Stimulated activated effector memory CD8-positive, alpha-beta T cell treated with anti-CD3 and anti-CD28 coated beads, Interleukin-12 subunit alpha, Interleukin-12 subunit beta, amount 100 ng/mL, for 72 hours (primary cell): ENCODE results near the gene KIF14.
"Not testable (repeated sequence)": the region's sequence is repeated elsewhere in the genome, so short reads cannot be mapped to it uniquely, and the experiment has no call there.

ENCODE experiments used
- ATAC-seq: fragments of 150-1000 bp; cut with Tn5 transposase; 2 replicates; pipeline ENCODE4 v1.10.0; 2021
- DNase-seq, 2 donors: peaks; one replicate each; pipeline ENCODE4 v3.0.0; 2021 to 2022; ENCODE audit warnings: low spot score in 2 of 2
- H3K27ac Mint-ChIP-seq: one replicate; pipeline ENCODE4 v1.8.0; 2022; ENCODE audit warnings: mild to moderate bottlenecking, mixed read lengths
- H3K36me3 Mint-ChIP-seq: one replicate; pipeline ENCODE4 v1.8.0; 2022; ENCODE audit warnings: mild to moderate bottlenecking, mixed read lengths
- H3K4me1 Mint-ChIP-seq: one replicate; pipeline ENCODE4 v1.8.0; 2022; ENCODE audit warnings: mixed read lengths
- H3K4me3 Mint-ChIP-seq: one replicate; pipeline ENCODE4 v1.8.0; 2022; ENCODE audit warnings: mild to moderate bottlenecking, mixed read lengths
- H3K9me3 Mint-ChIP-seq: one replicate; pipeline ENCODE4 v1.8.0; 2022; ENCODE audit warnings: mixed read lengths

KIF14 gene

DNA sequence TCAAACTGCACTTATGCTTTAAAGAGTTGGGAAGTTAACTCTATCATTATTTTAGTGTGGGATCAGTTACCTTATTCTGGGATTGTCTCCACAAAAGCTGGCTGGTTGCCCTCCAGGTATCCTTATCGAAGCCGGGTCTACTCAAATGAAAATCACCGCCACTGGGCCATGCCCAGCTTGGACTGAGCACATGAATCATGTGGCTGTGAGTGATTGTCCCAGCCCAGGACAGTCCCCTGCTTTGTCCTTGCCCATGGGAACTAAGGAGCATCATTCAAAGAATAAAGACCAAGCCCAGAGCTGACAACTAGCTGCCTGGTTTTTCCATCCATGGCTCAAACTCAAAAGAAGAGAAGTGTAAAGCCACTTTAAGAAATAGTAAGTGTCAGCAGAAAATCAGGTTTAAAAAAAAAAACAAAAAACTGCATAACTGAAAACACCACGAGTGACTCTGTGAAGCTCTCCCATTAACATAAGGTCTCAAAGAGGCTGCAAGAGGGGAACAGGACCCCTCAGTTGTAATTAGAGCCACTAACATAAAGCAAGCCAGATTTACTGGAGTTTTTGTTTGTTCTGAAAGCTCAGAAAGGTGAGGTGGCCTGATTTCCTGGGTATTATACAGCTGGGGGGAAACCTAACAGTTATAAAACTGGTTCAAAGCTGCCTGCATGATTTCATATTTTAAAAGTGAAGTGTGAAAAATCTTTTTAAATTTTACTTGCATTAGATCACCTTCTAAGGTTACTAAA lies 91.5 kb downstream of the KIF14 start:
- Mint-ChIP-seq H3K4me3 (no peak overlapping the region), H3K4me1 (peaks cover 13% of the 10 kb centered on the region)
- ATAC-seq, result no peak

DNA sequence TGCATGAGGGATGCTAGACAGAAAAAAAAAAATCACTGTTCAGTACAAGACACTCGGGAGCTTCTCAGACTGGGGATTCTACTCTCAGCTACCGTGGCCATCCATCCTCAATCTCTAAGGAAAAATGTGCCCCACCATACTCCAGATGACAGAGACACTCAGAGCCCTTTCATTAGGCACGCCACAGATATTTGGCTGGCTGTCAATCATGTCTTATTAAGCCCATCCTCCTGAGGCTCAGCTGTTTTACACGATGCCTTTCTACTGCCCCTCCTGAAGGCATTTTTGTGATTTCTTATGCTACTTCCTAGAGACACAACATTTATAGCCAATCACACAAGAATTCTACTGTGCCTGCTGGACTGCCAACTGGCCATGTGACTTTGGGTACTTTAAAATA lies 92.9 kb downstream of the KIF14 start:
- Mint-ChIP-seq H3K36me3 (no peaks in the 10 kb centered on the region), H3K4me3 (no peak overlapping the region), H3K27ac (no peak overlapping the region), H3K9me3 (no peaks in the 10 kb centered on the region), H3K4me1 (peaks cover 13% of the 10 kb centered on the region)
- ATAC-seq (no peak), DNase-seq (no peak)

More for the DNA sequence above, 91.5 kb downstream of the KIF14 start:
- Mint-ChIP-seq H3K27ac (no peak overlapping the region), H3K36me3 (no peaks in the 10 kb centered on the region), H3K9me3 (no peaks in the 10 kb centered on the region)
- DNase-seq, result no peak

DNA sequence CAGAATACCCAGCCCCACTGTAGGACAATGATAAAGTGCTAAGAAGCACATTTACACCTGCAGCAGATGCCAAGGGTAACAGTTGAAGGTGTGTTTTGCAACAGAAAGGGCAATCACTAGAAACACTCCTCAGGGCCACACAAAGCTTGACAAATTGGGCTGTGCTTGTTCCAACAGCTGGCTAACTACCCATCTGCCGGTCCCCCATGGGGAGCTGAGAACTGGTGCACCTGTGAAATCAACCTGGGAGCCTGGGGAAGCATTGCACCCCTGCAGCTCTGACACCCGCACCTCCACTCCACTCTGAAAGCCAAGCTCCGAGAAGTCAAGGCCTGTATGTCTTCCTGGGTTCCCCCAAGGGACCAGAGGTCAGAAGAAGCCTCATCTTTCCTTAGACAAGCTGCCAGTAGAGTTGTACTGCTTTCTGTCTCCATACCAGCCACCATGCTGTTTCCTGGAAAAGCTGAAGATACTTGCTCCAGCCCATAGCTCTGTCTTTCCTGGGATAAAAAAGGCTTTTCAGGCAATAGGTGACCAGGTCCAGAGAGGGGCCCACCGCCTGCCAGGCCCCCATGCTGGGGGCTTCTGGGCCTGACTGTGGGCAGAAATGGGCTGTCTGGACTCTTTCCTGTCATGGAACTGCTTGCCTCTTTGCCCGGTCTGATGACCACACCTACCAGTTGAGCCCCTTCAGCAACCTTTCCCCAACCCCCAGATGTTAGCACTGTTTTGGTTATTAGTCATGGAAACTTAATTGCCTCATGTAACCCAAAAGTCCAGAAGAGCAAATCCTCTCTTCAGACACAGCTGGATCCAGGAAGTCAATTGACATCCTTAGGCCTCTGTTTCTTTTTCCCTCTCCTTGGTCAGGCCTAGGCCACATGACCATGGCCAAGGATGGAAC lies 93.6 kb downstream of the KIF14 start:
- H3K36me3 Mint-ChIP-seq, result no peaks in the 10 kb centered on the region
- H3K9me3 Mint-ChIP-seq, result no peaks in the 10 kb centered on the region
- no peak overlapping the region for H3K4me3 Mint-ChIP-seq
- peaks cover 13% of the 10 kb centered on the region for H3K4me1 Mint-ChIP-seq
- ATAC-seq (no peak), DNase-seq (no peak)
- H3K27ac Mint-ChIP-seq, result no peak overlapping the region

DNA sequence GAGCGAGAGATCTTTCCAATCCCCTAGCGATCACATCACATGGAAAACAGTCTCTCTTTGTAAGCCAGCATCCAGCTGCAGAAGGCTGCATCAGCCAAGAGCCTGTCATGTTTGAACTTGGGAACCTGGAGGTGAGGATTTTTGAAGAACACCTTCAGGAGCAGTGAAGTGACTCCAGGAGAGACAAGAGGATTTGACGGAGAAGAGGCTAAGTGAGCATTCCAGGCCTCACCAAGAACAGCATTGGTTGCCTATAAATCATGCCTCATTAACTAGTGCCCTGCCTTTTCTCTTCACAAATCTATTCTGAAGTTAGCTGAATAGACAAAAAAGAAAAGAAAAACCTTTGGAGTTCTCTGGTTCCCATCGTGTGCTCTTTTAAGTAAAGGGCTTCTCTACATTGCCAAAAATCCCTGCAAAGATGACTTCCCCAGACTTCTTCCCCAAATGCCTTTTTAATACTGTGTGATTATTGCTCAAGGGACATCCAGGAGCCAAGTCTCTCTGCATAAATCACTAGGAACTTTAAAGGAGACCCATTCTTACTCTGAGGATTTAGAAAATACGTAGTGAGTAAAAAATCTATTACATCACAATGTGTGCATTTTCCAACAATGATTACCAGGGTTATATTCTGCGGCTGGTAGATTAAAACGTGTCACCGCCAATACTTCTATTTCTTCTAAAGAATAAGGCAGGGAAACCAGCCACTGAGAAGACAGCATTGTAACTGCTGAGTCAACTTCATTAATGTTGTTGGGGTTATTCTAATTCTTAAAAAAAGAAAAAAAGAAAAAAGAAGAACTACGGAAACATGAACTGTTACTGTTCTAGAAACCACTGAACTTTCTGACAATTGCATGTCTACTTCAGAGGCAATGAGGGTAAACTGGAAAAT lies 95.2 kb downstream of the KIF14 start:
- ATAC-seq (no peak), DNase-seq (no peak)
- H3K4me3 Mint-ChIP-seq, result no peak overlapping the region
- no peaks in the 10 kb centered on the region for H3K36me3 Mint-ChIP-seq
- peaks cover 2% of the 10 kb centered on the region for H3K4me1 Mint-ChIP-seq
- no peaks in the 10 kb centered on the region for H3K9me3 Mint-ChIP-seq
- H3K27ac Mint-ChIP-seq, result no peak overlapping the region

DNA sequence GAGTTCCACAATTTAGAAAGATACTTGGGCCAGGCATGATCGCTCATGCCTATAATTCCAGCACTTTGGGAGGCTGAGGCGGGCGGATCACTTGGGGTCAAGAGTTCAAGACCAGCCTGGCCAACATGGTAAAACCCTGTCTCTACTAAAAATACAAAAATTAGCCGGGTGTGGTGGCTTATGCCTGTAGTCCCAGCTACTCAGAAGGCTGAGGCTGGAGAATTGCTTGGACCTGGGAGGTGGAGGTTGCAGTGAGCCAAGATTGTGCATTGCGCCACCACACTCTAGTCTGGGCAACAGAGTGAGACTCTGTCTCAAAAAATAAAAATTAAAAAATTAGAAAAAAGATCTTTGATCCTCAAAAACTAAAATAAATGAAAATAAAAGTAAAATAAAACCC lies 96.0 kb downstream of the KIF14 start:
- not testable (repeated sequence) for DNase-seq, H3K27ac Mint-ChIP-seq, H3K4me1 Mint-ChIP-seq, H3K36me3 Mint-ChIP-seq, ATAC-seq, H3K9me3 Mint-ChIP-seq, H3K4me3 Mint-ChIP-seq

DNA sequence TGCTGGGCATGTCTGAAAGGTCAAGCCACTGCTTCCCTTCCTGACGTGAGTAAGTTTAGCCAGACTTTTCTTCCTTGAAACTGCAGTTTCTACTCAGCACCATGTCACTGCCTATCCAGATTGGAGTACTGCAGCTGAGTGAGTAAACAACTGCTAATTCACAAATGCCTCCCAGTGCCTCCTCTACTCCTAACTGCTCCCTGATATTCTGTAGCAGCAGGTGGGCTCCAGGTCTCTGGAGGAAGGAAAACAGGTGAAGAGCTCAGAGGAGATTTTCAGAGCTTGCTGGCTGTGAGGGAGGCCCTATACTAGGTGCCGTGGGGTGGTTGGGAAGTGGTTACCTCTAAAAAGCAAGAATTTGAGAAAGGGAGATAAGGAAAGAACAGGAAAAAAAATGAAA lies 96.5 kb downstream of the KIF14 start:
- DNase-seq, result no peak
- no peaks in the 10 kb centered on the region for H3K4me1 Mint-ChIP-seq
- no peak overlapping the region for H3K27ac Mint-ChIP-seq
- no peaks in the 10 kb centered on the region for H3K36me3 Mint-ChIP-seq
- H3K9me3 Mint-ChIP-seq, result no peaks in the 10 kb centered on the region
- H3K4me3 Mint-ChIP-seq, result no peak overlapping the region
- ATAC-seq, result no peak

DNA sequence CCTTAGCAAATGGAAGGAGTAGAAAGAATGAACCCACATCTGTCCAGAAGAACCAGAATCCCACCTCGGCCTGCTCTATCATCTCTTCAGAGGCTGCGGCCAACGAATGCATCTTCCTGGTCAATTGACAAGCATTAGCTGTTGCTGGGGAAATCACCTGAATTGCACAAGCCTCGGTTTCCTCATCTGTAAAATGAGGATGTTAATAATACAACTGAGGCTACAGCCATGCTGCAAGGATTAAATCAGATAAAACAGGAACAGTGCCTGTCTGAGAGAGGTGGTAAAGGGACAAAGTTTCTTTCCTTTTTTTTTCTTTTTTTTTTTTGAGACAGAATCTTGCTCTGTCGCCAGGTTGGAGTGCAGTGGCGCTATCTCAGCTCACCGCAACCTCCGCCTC lies 99.8 kb downstream of the KIF14 start:
- no peak for ATAC-seq
- H3K36me3 Mint-ChIP-seq, result no peaks in the 10 kb centered on the region
- no peaks in the 10 kb centered on the region for H3K9me3 Mint-ChIP-seq
- H3K4me3 Mint-ChIP-seq, result no peak overlapping the region
- DNase-seq, result no peak
- H3K4me1 Mint-ChIP-seq, result no peaks in the 10 kb centered on the region
- H3K27ac Mint-ChIP-seq, result no peak overlapping the region

DNA sequence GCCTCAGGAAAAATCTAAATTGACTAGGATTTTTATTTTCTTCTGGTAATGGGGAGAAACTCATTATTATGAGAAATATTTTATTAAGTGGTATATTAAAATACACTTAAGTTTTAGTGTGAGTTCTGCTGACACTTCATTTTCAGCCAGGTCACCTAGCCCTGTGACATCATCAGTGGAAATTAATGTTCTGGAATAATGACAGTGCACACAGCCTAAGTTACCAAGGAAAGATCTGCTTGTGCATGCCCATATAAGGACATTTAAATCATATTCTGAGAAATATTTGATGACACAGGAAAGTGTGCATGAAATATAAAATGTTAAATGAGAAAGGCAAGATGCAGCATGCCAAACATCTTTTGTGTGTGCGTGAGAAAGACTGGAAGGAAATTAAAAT lies 102.0 kb downstream of the KIF14 start:
- Mint-ChIP-seq H3K9me3 (no peaks in the 10 kb centered on the region), H3K4me1 (no peaks in the 10 kb centered on the region), H3K27ac (no peak overlapping the region), H3K36me3 (no peaks in the 10 kb centered on the region), H3K4me3 (no peak overlapping the region)
- no peak for DNase-seq
- no peak for ATAC-seq

DNA sequence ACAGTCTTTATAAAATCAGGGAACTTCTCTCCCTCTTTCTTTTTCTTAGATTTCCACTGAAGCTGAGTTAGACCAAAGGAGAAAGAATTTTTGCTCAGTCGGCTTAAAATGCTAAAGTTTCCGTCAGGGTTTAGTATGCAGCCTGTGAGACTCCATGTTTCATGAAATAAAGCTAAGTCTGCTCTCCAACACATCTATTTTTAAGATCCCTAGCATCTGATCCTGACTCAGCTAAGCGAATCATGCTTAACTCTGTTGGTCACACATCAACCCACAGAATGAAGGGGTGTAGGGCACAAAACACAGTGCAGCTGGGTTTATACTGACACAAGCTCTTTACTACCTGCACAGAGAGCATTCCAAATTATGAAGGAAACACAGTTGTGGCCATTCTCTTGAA lies 108.4 kb downstream of the KIF14 start:
- ATAC-seq, result peak; percentile 86
- no peaks in the 10 kb centered on the region for H3K4me1 Mint-ChIP-seq
- no peaks in the 10 kb centered on the region for H3K36me3 Mint-ChIP-seq
- no peak for DNase-seq
- H3K9me3 Mint-ChIP-seq, result no peaks in the 10 kb centered on the region
- H3K4me3 Mint-ChIP-seq, result no peak overlapping the region
- no peak overlapping the region for H3K27ac Mint-ChIP-seq

DNA sequence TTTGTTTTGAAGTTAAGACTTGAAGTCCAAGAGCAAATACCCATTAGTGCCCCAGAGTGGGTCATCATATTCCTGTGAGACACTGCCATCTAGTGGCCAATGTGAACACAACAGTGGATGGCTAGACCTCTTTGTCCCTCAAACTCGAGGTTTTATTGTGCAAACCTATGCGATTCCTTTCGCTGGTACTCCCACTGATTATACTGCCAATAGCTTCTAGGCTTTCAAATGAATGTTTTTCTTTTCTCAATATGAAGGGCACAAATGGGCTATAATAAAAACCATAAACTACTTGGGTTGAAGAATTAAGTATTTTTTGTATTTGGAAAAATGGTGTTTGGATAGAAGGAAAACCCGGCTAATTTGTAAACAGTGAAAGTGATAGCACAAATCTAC lies 110.3 kb downstream of the KIF14 start:
- DNase-seq (peak; percentile 52 to 81), ATAC-seq (peak; percentile 77)
- Mint-ChIP-seq H3K9me3 (no peaks in the 10 kb centered on the region), H3K4me1 (no peaks in the 10 kb centered on the region), H3K4me3 (no peak overlapping the region), H3K27ac (no peak overlapping the region), H3K36me3 (no peaks in the 10 kb centered on the region)

DNA sequence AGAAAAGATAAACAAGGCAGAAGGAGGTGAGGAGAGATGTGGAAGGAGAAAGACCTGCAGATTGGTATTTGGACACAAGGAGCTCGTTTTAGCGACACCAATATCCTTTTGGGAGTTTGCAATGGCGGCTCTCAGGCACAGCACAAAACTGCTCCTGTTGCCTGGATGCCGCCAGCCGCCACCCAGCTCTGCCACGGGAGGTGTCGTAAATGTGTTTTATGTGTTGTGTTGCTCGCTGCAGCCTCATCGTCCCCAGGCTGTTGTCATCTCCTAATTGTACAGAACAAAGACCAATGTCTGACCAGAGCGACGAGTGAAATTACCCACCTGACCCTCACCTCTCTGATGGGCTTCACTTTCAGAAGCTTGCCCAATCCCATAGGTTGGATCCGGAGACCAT lies 114.1 kb downstream of the KIF14 start:
- no peak overlapping the region for H3K27ac Mint-ChIP-seq
- H3K4me1 Mint-ChIP-seq, result no peaks in the 10 kb centered on the region
- no peaks in the 10 kb centered on the region for H3K9me3 Mint-ChIP-seq
- no peak for DNase-seq
- ATAC-seq, result no peak
- H3K4me3 Mint-ChIP-seq, result no peak overlapping the region
- no peaks in the 10 kb centered on the region for H3K36me3 Mint-ChIP-seq

DNA sequence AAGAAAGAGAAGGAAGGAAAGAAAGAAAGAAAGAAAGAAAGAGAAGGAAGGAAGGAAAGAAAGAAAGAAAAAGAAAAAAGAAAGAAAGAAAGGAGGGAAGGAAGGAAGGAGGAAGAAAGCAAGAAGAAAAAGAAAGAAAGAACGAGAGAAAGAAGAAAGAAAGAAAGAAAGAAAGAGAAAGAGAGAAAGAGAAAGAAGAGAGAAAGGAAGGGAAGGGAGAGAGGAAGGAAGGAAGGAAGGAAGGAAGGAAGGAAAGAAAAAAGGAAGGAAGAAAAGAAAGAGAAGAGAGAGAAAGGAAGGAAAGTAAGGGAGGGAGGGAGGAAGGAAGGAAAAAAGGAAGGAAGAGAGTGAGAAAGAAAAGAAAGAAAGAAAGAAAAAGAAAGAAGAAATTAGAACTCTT lies 115.3 kb downstream of the KIF14 start:
- no peak for ATAC-seq
- Mint-ChIP-seq H3K9me3 (no peaks in the 10 kb centered on the region), H3K36me3 (no peaks in the 10 kb centered on the region), H3K4me3 (no peak overlapping the region), H3K27ac (no peak overlapping the region), H3K4me1 (no peaks in the 10 kb centered on the region)
- DNase-seq, result no peak
